Muscle of leg (tissue), 16 donors: ENCODE data around the gene MLEC. TPM values are rescaled to one million over a fixed set of nuclear protein-coding genes. Genes with fewer than 3 reads are reported as not detected.

Experiments
- DNase-seq: peaks from one replicate; pipeline ENCODE4 v3.0.0; 2013
- H3K27ac ChIP-seq: one replicate; pipeline ENCODE4 v1.5.1; 2013; ENCODE audit warnings: mild to moderate bottlenecking, low read length, control low read depth
- H3K27me3 ChIP-seq: one replicate; pipeline ENCODE4 v1.6.1; 2013; ENCODE audit warnings: low read length; ENCODE audit not compliant: control insufficient read depth, insufficient read depth
- H3K36me3 ChIP-seq: one replicate; pipeline ENCODE4 v1.6.1; 2013; ENCODE audit warnings: low read length; ENCODE audit not compliant: control insufficient read depth, insufficient read depth
- H3K4me1 ChIP-seq: one replicate; pipeline ENCODE4 v1.6.1; 2013; ENCODE audit warnings: low read length; ENCODE audit not compliant: control insufficient read depth, insufficient read depth
- H3K4me3 ChIP-seq: one replicate; pipeline ENCODE4 v1.5.1; 2013; ENCODE audit warnings: low read length, control low read depth
- H3K9me3 ChIP-seq: replicated peaks from 2 replicates; pipeline ENCODE4 v1.6.1; 2013; ENCODE audit warnings: low read depth, low read length; ENCODE audit not compliant: control insufficient read depth
- WGBS: methylation state at CpG from one replicate; pipeline ENCODE4 v1.1.5; 2013; ENCODE audit warnings: missing lambda C conversion rate; ENCODE audit not compliant: insufficient coverage; 5-methylcytosine and 5-hydroxymethylcytosine counted together
- long read RNA-seq, 11 donors: transcript quantifications; one replicate each; lab custom pipeline, GENCODE V29; 2026
- polyA plus RNA-seq, 8 donors: library from polyadenylated mRNA; unstranded; fragments of 120-200 nt; gene quantifications; one replicate each; pipeline versions ENCODE4 v1.2.1 to v1.2.3, GENCODE V29; 2013; ENCODE audit warnings: inconsistent platforms in 1 of 8, low replicate concordance in 1 of 8; ENCODE audit not compliant: insufficient read length in 8 of 8, insufficient read depth in 1 of 8
- total RNA-seq: library from RNA; stranded (reverse); fragments of 120-200 nt; gene quantifications from one replicate; pipeline ENCODE4 v1.2.4, GENCODE V29; 2013

Gene MLEC, protein sequence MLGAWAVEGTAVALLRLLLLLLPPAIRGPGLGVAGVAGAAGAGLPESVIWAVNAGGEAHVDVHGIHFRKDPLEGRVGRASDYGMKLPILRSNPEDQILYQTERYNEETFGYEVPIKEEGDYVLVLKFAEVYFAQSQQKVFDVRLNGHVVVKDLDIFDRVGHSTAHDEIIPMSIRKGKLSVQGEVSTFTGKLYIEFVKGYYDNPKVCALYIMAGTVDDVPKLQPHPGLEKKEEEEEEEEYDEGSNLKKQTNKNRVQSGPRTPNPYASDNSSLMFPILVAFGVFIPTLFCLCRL
- total RNA-seq, result 70.2 TPM
- polyA plus RNA-seq, result 10 to 100 TPM; 60.5 to 98.4 (median 81.7) TPM
- long read RNA-seq, donor 1, full-length matches to known transcripts, result 16 of 16 reads
- long read RNA-seq, donor 1, partial matches to known transcripts, result 0 of 16 reads
- long read RNA-seq, donor 1, other reads (novel, unspliced or antisense), result 0 of 16 reads
- long read RNA-seq, donor 2, partial matches to known transcripts, result 0 of 1 reads
- long read RNA-seq, donor 2, other reads (novel, unspliced or antisense), result 0 of 1 reads
- long read RNA-seq, donor 3, full-length matches to known transcripts, result 45 of 57 reads
- long read RNA-seq, donor 3, partial matches to known transcripts, result 12 of 57 reads
- long read RNA-seq, donor 3, other reads (novel, unspliced or antisense), result 0 of 57 reads
- long read RNA-seq, donor 4, full-length matches to known transcripts, result 27 of 33 reads
- long read RNA-seq, donor 4, partial matches to known transcripts, result 6 of 33 reads
- long read RNA-seq, donor 4, other reads (novel, unspliced or antisense), result 0 of 33 reads
- long read RNA-seq, donor 5, full-length matches to known transcripts, result 64 of 119 reads
- long read RNA-seq, donor 5, partial matches to known transcripts, result 55 of 119 reads
- long read RNA-seq, donor 5, other reads (novel, unspliced or antisense), result 0 of 119 reads
- long read RNA-seq, donor 6, full-length matches to known transcripts, result 36 of 58 reads
- long read RNA-seq, donor 6, partial matches to known transcripts, result 22 of 58 reads
- long read RNA-seq, donor 6, other reads (novel, unspliced or antisense), result 0 of 58 reads
- long read RNA-seq, donor 7, full-length matches to known transcripts, result 24 of 48 reads
- long read RNA-seq, donor 7, partial matches to known transcripts, result 24 of 48 reads
- long read RNA-seq, donor 7, other reads (novel, unspliced or antisense), result 0 of 48 reads
- long read RNA-seq, donor 8, full-length matches to known transcripts, result 11 of 20 reads
- long read RNA-seq, donor 8, partial matches to known transcripts, result 9 of 20 reads
- long read RNA-seq, donor 8, other reads (novel, unspliced or antisense), result 0 of 20 reads
- long read RNA-seq, donor 9, full-length matches to known transcripts, result 11 of 11 reads
- long read RNA-seq, donor 9, partial matches to known transcripts, result 0 of 11 reads
- long read RNA-seq, donor 9, other reads (novel, unspliced or antisense), result 0 of 11 reads
- long read RNA-seq, donor 10, full-length matches to known transcripts, result 28 of 63 reads
- long read RNA-seq, donor 10, partial matches to known transcripts, result 35 of 63 reads
- long read RNA-seq, donor 10, other reads (novel, unspliced or antisense), result 0 of 63 reads
- long read RNA-seq, donor 11, full-length matches to known transcripts, result 30 of 43 reads
- long read RNA-seq, donor 11, partial matches to known transcripts, result 13 of 43 reads
- long read RNA-seq, donor 11, other reads (novel, unspliced or antisense), result 0 of 43 reads

DNA sequence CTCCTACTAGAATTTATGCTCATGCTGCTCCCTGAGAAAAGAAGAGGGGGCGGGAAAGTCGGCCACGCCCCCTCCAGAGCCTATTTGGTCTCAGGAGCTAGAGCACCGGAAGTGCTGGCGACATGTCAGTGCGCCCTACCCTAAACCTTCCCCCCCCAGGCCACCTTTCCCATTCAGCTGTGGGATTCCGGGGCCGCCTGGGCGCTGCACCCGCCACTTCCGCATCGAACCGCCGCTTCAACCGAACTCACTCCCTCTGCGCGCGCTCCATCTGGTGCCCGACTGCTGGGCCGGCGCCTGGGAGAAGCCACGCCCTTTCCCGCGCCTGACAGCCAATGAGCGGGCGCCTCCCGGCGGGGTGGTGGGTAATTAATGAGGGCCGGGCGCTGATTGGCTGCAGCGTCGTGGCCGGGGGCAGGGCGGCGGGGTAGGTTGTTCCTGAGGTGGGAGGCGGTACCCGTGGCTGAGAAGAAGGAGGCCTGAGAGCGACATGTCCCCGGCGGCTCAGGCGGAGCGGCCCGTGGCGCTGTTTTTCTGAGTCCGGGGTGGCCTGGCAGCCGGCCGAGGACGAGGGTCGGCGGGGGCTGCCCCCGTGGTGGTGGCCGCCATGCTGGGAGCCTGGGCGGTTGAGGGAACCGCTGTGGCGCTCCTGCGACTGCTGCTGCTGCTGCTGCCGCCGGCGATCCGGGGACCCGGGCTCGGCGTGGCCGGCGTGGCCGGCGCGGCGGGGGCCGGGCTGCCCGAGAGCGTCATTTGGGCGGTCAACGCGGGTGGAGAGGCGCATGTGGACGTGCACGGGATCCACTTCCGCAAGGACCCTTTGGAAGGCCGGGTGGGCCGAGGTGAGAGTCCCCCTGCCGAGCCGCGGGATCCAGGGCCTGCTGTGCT is at the start of gene MLEC:
TSS of gene MLEC (plus strand) at position 460 of the 888 bp plus-strand sequence. CDS start at position 608, 148 bp downstream.
- WGBS, result under 1% methylated on average over 72 of the region's 84 CpGs

GRCh38 chr12:120639771-120640721 is 46.9 kb upstream of the MLEC start, which contains the start of gene CABP1:
Gene CABP1 (plus strand): TSS chr12:120640626. CDS start chr12:120640686, 60 bp downstream.
- DNase-seq, result no peak
- Histone ChIP-seq H3K4me3 (peak within 1 kb of the TSS; percentile 19), H3K36me3 (no peaks in the 10 kb centered on the region), H3K27ac (no peak within 1 kb of the TSS), H3K9me3 (no peaks in the 10 kb centered on the region), H3K4me1 (peaks cover 11% of the 10 kb centered on the region), H3K27me3 (peaks cover 60% of the 10 kb centered on the region)
- WGBS, result 2% methylated on average over 55 of the region's 56 CpGs

More for the DNA sequence above, at the start of gene MLEC:
- Histone ChIP-seq H3K4me3 (peak within 1 kb of the TSS; percentile 78), H3K9me3 (no peaks in the 10 kb centered on the region), H3K4me1 (peaks cover 23% of the 10 kb centered on the region), H3K36me3 (no peaks in the 10 kb centered on the region), H3K27me3 (no peaks in the 10 kb centered on the region), H3K27ac (peak within 1 kb of the TSS; percentile 99)
- DNase-seq, result peak; percentile 99

- no peak overlapping the region for H3K27ac ChIP-seq
- peaks cover 11% of the 10 kb centered on the region for H3K4me1 ChIP-seq
- no peaks in the 10 kb centered on the region for H3K9me3 ChIP-seq
- no peak overlapping the region for H3K4me3 ChIP-seq
- peak; percentile 62 for DNase-seq
- H3K27me3 ChIP-seq, result peaks cover 65% of the 10 kb centered on the region
- WGBS, result under 1% methylated on average over 115 of the region's 115 CpGs
- H3K36me3 ChIP-seq, result no peaks in the 10 kb centered on the region
Observed at GRCh38 chr12:120640861-120641833, 45.8 kb upstream of the MLEC start.

DNA sequence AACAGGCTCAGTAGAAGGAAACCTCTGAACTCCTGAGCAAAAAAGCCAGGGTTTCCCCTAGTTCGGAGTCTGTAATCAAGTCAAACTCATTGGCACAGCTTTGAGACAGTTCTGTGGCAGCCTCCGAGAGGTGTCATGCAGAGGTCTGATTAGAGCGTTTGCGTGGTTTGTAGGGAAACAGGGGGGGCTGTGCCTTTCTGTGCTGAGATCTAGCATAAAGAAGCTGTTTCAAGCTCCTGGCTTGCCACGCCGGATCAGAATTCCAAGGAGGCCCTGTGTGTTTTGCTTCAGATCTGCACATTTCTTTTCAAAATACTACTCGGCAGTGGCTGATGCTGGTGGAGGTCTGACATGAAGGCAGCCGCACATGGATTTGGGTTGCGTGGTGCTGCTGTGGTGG is 44.8 kb upstream of the MLEC start:
- DNase-seq, result no peak
- Histone ChIP-seq H3K27ac (no peak overlapping the region), H3K27me3 (peaks cover 71% of the 10 kb centered on the region), H3K9me3 (no peaks in the 10 kb centered on the region), H3K4me1 (peaks cover 11% of the 10 kb centered on the region), H3K36me3 (no peaks in the 10 kb centered on the region), H3K4me3 (no peak overlapping the region)
- WGBS, result 84% methylated on average over 9 of the region's 9 CpGs

DNA sequence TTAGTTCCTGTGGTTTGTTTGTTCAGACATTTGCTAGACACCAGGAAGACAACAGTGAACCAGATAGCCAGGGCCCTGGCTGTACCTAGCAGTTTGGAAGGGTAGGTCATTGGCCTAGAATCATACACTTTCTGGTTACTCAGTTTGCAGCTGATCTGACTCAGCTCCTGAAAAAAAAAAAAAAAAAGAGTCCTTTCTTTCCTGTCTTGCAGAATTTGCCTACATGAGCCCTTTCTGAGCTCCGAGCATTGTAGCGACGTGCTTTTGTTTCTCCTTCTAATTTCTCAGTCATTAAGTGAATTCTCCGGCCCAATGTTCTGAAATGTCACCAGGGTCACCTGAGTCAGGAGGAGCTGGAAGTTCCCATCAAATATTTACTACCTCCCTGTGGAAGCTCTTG is 44.1 kb upstream of the MLEC start:
- DNase-seq, result no peak
- WGBS, result 84% methylated on average over 4 of the region's 4 CpGs
- Histone ChIP-seq H3K4me3 (no peak overlapping the region), H3K36me3 (no peaks in the 10 kb centered on the region), H3K9me3 (no peaks in the 10 kb centered on the region), H3K4me1 (peaks cover 11% of the 10 kb centered on the region), H3K27me3 (peaks cover 68% of the 10 kb centered on the region), H3K27ac (no peak overlapping the region)

DNA sequence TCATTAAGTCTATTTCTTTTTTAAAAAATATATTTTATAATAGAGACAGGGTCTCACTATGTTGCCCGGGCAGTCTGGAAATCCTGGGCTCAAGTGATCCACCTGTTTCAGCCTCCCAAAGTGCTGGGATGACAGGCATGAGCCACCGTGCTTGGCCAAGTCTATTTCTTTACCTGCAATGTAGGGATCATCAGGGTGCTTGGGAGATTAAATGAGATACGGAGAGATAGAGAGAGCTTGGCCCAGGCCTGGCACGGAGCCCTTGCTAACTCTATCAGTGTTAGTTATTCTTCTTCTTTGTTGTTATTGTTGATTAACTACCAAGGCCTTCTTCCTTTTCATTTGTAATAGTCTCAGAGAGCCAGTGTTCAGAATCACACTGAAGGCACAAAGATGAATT is 43.4 kb upstream of the MLEC start:
- WGBS, result no CpG with 5 or more reads among the region's 4 CpGs

GRCh38 chr12:120646044-120646443 is 40.9 kb upstream of the MLEC start:
- no peak for DNase-seq
- no peaks in the 10 kb centered on the region for H3K9me3 ChIP-seq
- no peak overlapping the region for H3K4me3 ChIP-seq
- WGBS, result 41% methylated on average over 3 of the region's 6 CpGs
- H3K4me1 ChIP-seq, result peaks cover 24% of the 10 kb centered on the region
- peaks cover 68% of the 10 kb centered on the region for H3K27me3 ChIP-seq
- no peak overlapping the region for H3K27ac ChIP-seq
- no peaks in the 10 kb centered on the region for H3K36me3 ChIP-seq

More for the DNA sequence above, 43.4 kb upstream of the MLEC start:
- H3K4me3 ChIP-seq, result no peak overlapping the region
- peaks cover 67% of the 10 kb centered on the region for H3K27me3 ChIP-seq
- H3K36me3 ChIP-seq, result no peaks in the 10 kb centered on the region
- no peak overlapping the region for H3K27ac ChIP-seq
- no peaks in the 10 kb centered on the region for H3K9me3 ChIP-seq
- no peak for DNase-seq
- H3K4me1 ChIP-seq, result peaks cover 13% of the 10 kb centered on the region
